Hematopoietic multipotent progenitor cell treated with erythropoietin and hydrocortisone succinate and interleukin-3 and kit ligand, for 17 days (in vitro differentiated cells): ENCODE measurements around the gene RYR3.
"Not testable (repeated sequence)": the region's sequence is repeated elsewhere in the genome, so short reads cannot be mapped to it uniquely, and the experiment has no call there.

Experiments
- DNase-seq: peaks from one replicate; pipeline ENCODE4 v3.0.0-alpha.2; 2015; ENCODE audit warnings: low spot score

RYR3 gene

GRCh38 chr15:33584797-33585196 lies 274.0 kb downstream of the RYR3 start:
- DNase-seq, result no peak

- no peak for DNase-seq
These were observed 276.3 kb downstream of the RYR3 start for GRCh38 chr15:33586786-33587697.

GRCh38 chr15:33587773-33588172 lies 277.0 kb downstream of the RYR3 start:
- DNase-seq, result no peak

- no peak for DNase-seq
These were observed 282.1 kb downstream of the RYR3 start for GRCh38 chr15:33592864-33593263.

GRCh38 chr15:33598382-33598781 lies 287.6 kb downstream of the RYR3 start:
- not testable (repeated sequence) for DNase-seq

- no peak for DNase-seq
These were observed 289.4 kb downstream of the RYR3 start for GRCh38 chr15:33600212-33600611.

- no peak for DNase-seq
These were observed 290.7 kb downstream of the RYR3 start for GRCh38 chr15:33601461-33601860.

GRCh38 chr15:33608714-33609113 lies 297.9 kb downstream of the RYR3 start:
- DNase-seq, result no peak

- no peak for DNase-seq
These were observed 302.0 kb downstream of the RYR3 start for GRCh38 chr15:33612721-33613304.

GRCh38 chr15:33616475-33616874 lies 305.7 kb downstream of the RYR3 start:
- no peak for DNase-seq

- DNase-seq, result no peak
These were observed 307.6 kb downstream of the RYR3 start for GRCh38 chr15:33618350-33618749.

- DNase-seq, result no peak
These were observed 310.4 kb downstream of the RYR3 start for GRCh38 chr15:33621141-33621540.

GRCh38 chr15:33623010-33623409 lies 312.2 kb downstream of the RYR3 start:
- DNase-seq, result no peak

GRCh38 chr15:33624439-33624838 lies 313.7 kb downstream of the RYR3 start:
- DNase-seq, result no peak

GRCh38 chr15:33629647-33630046 lies 318.9 kb downstream of the RYR3 start:
- DNase-seq, result no peak

- DNase-seq, result no peak
These were observed 325.5 kb downstream of the RYR3 start for GRCh38 chr15:33636234-33636633.

GRCh38 chr15:33636958-33637357 lies 326.2 kb downstream of the RYR3 start:
- no peak for DNase-seq

- DNase-seq, result no peak
These were observed 327.7 kb downstream of the RYR3 start for GRCh38 chr15:33638453-33638852.

- DNase-seq, result no peak
These were observed 328.3 kb downstream of the RYR3 start for GRCh38 chr15:33639051-33639450.

- no peak for DNase-seq
These were observed 328.7 kb downstream of the RYR3 start for GRCh38 chr15:33639456-33639855.

- no peak for DNase-seq
These were observed 329.2 kb downstream of the RYR3 start for GRCh38 chr15:33639978-33640377.

GRCh38 chr15:33641069-33641468 lies 330.3 kb downstream of the RYR3 start:
- DNase-seq, result no peak

- DNase-seq, result no peak
These were observed 333.5 kb downstream of the RYR3 start for GRCh38 chr15:33644304-33644703.

- no peak for DNase-seq
These were observed 336.0 kb downstream of the RYR3 start for GRCh38 chr15:33646744-33647143.
